Neuronal stem cell (in vitro differentiated cells): ENCODE data around the gene RASSF5.

Experiments used
- DNase-seq: peaks from one replicate; pipeline ENCODE4 v3.0.0-alpha.2; 2013; ENCODE audit warnings: low spot score
- H2AFZ ChIP-seq: one replicate; pipeline ENCODE4 v1.6.1; 2013; ENCODE audit warnings: mild to moderate bottlenecking, low read length, inconsistent platforms
- H2AK5ac ChIP-seq: 2 replicates; pipeline ENCODE4 v1.6.1; 2013; ENCODE audit warnings: low read depth, mild to moderate bottlenecking, inconsistent platforms, low read length, moderate library complexity, mixed read lengths
- H2BK120ac ChIP-seq: 2 replicates; pipeline ENCODE4 v1.6.1; 2013; ENCODE audit warnings: low read depth, mild to moderate bottlenecking, inconsistent platforms, low read length, moderate library complexity, mixed read lengths
- H2BK12ac ChIP-seq: one replicate; pipeline ENCODE4 v1.6.1; 2013; ENCODE audit warnings: low read length, inconsistent platforms
- H2BK15ac ChIP-seq: 2 replicates; pipeline ENCODE4 v1.6.1; 2013; ENCODE audit warnings: mild to moderate bottlenecking, low read length, inconsistent platforms, mixed read lengths
- H2BK5ac ChIP-seq: one replicate; pipeline ENCODE4 v1.6.1; 2013; ENCODE audit warnings: inconsistent platforms, mild to moderate bottlenecking, low read length, moderate library complexity
- H3K14ac ChIP-seq: one replicate; pipeline ENCODE4 v1.6.1; 2013; ENCODE audit warnings: low read length, inconsistent platforms
- H3K18ac ChIP-seq: 2 replicates; pipeline ENCODE4 v1.6.1; 2013; ENCODE audit warnings: low read length, inconsistent platforms
- H3K23ac ChIP-seq: 2 replicates; pipeline ENCODE4 v1.6.1; 2013; ENCODE audit warnings: low read depth, mild to moderate bottlenecking, mixed read lengths, low read length, inconsistent platforms; ENCODE audit not compliant: poor library complexity
- H3K27ac ChIP-seq: replicated peaks from 3 replicates; pipeline ENCODE4 v1.5.1; 2013; ENCODE audit warnings: low read length, inconsistent platforms
- H3K27me3 ChIP-seq, 3 experiments: 2 replicates each; pipeline ENCODE4 v1.6.1; 2013; ENCODE audit warnings: low read length in 3 of 3, mild to moderate bottlenecking in 2 of 3, inconsistent platforms in 1 of 3, low read depth in 1 of 3, mixed read lengths in 1 of 3, moderate library complexity in 1 of 3; ENCODE audit not compliant: control insufficient read depth in 3 of 3, insufficient read depth in 3 of 3
- H3K36me3 ChIP-seq, 2 donors: replicated peaks in 1 of 2; 2 replicates each; pipeline ENCODE4 v1.6.1; 2013; ENCODE audit warnings: low read length in 2 of 2; ENCODE audit not compliant: control insufficient read depth in 2 of 2, insufficient read depth in 2 of 2
- H3K4ac ChIP-seq: 2 replicates; pipeline ENCODE4 v1.6.1; 2013; ENCODE audit warnings: inconsistent platforms, mild to moderate bottlenecking, low read length, moderate library complexity
- H3K4me1 ChIP-seq, 2 donors: 1 replicate in 1 of 2; 2 replicates in 1 of 2; pipeline ENCODE4 v1.6.1; 2013; ENCODE audit warnings: low read length in 2 of 2, low read depth in 1 of 2; ENCODE audit not compliant: control insufficient read depth in 2 of 2, insufficient read depth in 1 of 2
- H3K4me2 ChIP-seq: one replicate; pipeline ENCODE4 v1.6.1; 2013; ENCODE audit warnings: mild to moderate bottlenecking, low read length, inconsistent platforms; ENCODE audit not compliant: insufficient read depth, poor library complexity, severe bottlenecking
- H3K4me3 ChIP-seq, 2 donors: 2 replicates each; pipeline ENCODE4 v1.5.1; 2013; ENCODE audit warnings: low read length in 2 of 2, mild to moderate bottlenecking in 2 of 2, inconsistent platforms in 1 of 2, moderate library complexity in 1 of 2
- H3K79me1 ChIP-seq: one replicate; pipeline ENCODE4 v1.6.1; 2013; ENCODE audit warnings: low read depth, mild to moderate bottlenecking, inconsistent platforms, low read length, moderate library complexity
- H3K9ac ChIP-seq: one replicate; pipeline ENCODE4 v1.6.1; 2013; ENCODE audit warnings: mild to moderate bottlenecking, low read depth, low read length, inconsistent platforms; ENCODE audit not compliant: poor library complexity
- H3K9me3 ChIP-seq, 2 donors: replicated peaks in 1 of 2; 2 replicates each; pipeline versions ENCODE3 to v1.6.1; 2013; ENCODE audit warnings: low read length in 2 of 2, mild to moderate bottlenecking in 2 of 2, inconsistent platforms in 1 of 2, low read depth in 1 of 2, mixed read lengths in 1 of 2, moderate library complexity in 1 of 2; ENCODE audit not compliant: control insufficient read depth in 2 of 2, insufficient read depth in 1 of 2
- H4K8ac ChIP-seq: one replicate; pipeline ENCODE4 v1.6.1; 2013; ENCODE audit warnings: low read depth, mild to moderate bottlenecking, inconsistent platforms, low read length, moderate library complexity
- H4K91ac ChIP-seq: one replicate; pipeline ENCODE4 v1.6.1; 2013; ENCODE audit warnings: low read length, low read depth, mild to moderate bottlenecking, inconsistent platforms; ENCODE audit not compliant: poor library complexity
- WGBS, 2 donors: extraction: QIAGEN DNeasy Blood & Tissue Kit; methylation state at CpG; one replicate each; pipeline ENCODE4 v1.1.7; 2013; ENCODE audit warnings: missing lambda C conversion rate in 2 of 2, mixed read lengths in 1 of 2; ENCODE audit not compliant: insufficient read length in 2 of 2, insufficient replicate concordance in 1 of 2; ENCODE audit errors: extremely low coverage in 2 of 2; 5-methylcytosine and 5-hydroxymethylcytosine counted together

RASSF5 gene

DNA sequence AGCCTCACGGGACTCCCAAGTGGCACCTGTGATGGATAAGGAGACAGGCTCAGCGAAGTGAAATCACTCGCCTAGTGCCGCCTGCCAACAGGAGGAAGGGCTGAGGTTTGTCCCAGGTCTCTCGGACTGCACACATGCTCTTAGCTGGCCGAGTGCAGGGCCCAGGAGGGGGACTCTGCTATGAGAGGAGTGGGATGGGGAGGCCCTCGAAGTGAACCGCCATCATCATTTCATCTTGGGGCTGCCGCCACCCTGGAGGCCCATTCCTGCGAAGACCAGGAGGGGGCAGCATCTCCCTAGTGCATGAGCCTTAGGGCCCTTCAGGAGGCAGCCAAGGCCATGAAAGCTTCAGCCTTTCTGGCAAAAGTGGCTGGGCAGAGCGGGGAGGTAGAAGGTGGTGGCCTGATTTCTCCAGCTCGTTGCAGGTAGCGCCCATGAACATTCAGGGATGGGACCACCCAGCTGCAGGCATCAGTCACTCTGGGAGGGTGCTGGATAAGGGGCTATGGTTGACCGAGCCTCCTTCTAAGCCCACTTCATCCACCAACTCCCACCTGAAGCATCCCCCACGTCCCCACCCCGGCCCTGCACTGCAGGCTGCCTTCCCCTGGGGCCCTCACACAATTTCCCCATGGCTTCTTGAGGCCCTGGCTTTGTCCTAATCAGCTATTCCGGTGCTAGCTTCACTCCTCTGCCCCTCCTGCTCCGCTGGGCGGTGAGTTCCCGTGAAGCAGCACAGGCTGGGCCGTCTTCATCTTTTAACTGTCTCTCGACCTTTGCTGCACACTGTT lies 17.2 kb upstream of the RASSF5 start:
- H3K18ac ChIP-seq, result peak overlapping the region; percentile 58

DNA sequence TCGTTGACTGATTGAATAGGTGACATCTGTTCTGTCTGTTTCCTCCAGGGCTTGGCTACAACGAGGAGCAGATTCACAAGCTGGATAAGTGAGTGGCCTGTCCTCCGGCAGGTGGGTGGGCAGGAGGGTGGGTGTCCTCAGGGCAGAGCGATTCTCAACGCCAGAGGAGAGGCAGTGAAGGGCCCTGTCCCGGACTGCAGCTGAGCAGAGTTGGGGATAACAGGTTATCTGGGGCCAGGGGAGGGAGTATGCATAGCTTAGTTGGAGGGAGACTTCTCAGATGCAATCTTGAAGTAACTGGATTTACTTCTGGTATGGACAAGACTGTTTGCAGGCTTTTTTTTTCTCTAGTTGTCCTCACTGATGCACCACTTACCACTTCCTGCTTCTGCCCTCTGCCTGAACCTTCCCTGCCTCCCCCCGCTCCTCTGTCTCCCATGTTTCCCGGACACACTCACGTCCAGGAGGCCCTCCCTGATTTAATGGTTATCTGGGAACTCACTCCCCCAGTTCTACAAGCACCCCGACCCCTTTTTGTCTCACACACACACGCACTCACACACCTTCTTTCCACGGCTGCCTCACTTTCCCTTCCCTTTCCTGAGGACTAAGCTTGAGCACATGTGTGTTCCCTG lies 16.4 kb upstream of the RASSF5 start:
- Histone ChIP-seq H4K8ac (peak overlapping the region; percentile 68), H3K4me1 (peaks cover 2% of the 10 kb centered on the region in 2 donors), H3K27ac (no peak overlapping the region), H3K18ac (no peak overlapping the region), H4K91ac (no peak overlapping the region), H2BK12ac (no peak overlapping the region), H2BK120ac (no peak overlapping the region), H3K36me3 (peaks cover 0 to 9% of the 10 kb centered on the region in 2 donors), H3K79me1 (no peaks in the 10 kb centered on the region), H2BK15ac (peak overlapping the region; percentile 66), H3K4ac (no peak overlapping the region), H3K14ac (peak overlapping the region; percentile 75), H3K27me3 (no peaks in the 10 kb centered on the region), H3K9ac (peak overlapping the region; percentile 30), H2AK5ac (peak overlapping the region; percentile 34), H3K23ac (peak overlapping the region; percentile 6), H3K9me3 (no peaks in the 10 kb centered on the region), H3K4me3 (no peak overlapping the region), H2BK5ac (no peak overlapping the region), H2AFZ (no peak overlapping the region), H3K4me2 (no peak overlapping the region)
- no peak for DNase-seq
- no CpG with 5 or more reads among the region's 12 CpGs for WGBS, 2 donors

More for the DNA sequence above, 17.2 kb upstream of the RASSF5 start:
- Histone ChIP-seq H3K4me3 (no peak overlapping the region), H4K8ac (peak overlapping the region; percentile 68), H3K27me3 (no peaks in the 10 kb centered on the region), H3K36me3 (peaks cover 0 to 9% of the 10 kb centered on the region in 2 donors), H3K14ac (peak overlapping the region; percentile 75), H3K27ac (no peak overlapping the region), H3K4ac (no peak overlapping the region), H2BK5ac (no peak overlapping the region), H2AK5ac (peak overlapping the region; percentile 34), H3K9ac (no peak overlapping the region), H3K4me2 (no peak overlapping the region), H2BK12ac (no peak overlapping the region), H3K79me1 (no peaks in the 10 kb centered on the region), H3K9me3 (no peaks in the 10 kb centered on the region), H3K4me1 (peaks cover 2% of the 10 kb centered on the region in 2 donors), H2BK15ac (peak overlapping the region; percentile 66), H2BK120ac (no peak overlapping the region), H4K91ac (no peak overlapping the region), H3K23ac (peak overlapping the region; percentile 6), H2AFZ (peak overlapping the region; percentile 85)
- WGBS, 2 donors, result no CpG with 5 or more reads among the region's 22 CpGs
- DNase-seq, result peak; percentile 76

DNA sequence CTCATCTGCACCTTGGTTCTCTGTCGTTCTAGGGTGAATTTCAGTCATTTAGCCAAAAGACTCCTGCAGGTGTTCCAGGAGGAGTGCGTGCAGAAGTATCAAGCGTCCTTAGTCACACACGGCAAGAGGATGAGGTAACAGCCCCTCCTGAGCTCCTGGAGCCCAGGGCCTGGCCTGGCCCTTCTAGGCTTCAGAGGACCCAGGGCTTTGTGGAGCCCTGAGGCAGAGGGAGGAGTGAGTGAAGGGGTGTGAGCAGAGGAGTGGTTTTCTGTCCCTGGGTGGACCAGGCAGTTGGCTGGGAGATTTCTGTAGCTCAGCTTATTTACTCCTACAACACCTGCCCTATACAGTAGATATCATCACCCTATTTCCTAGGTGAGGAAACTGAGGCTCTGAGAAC lies 15.7 kb upstream of the RASSF5 start:
- H3K27ac ChIP-seq, result no peak overlapping the region
- no peak overlapping the region for H2AFZ ChIP-seq
- H3K9ac ChIP-seq, result no peak overlapping the region
- H4K8ac ChIP-seq, result no peak overlapping the region
- peaks cover 2% of the 10 kb centered on the region in 2 donors for H3K4me1 ChIP-seq
- DNase-seq, result no peak
- H2BK120ac ChIP-seq, result no peak overlapping the region
- H3K4me2 ChIP-seq, result no peak overlapping the region
- no peaks in the 10 kb centered on the region for H3K79me1 ChIP-seq
- H4K91ac ChIP-seq, result no peak overlapping the region
- H2AK5ac ChIP-seq, result no peak overlapping the region
- no peak overlapping the region for H2BK5ac ChIP-seq
- H3K9me3 ChIP-seq, result no peaks in the 10 kb centered on the region
- H3K4ac ChIP-seq, result no peak overlapping the region
- no peaks in the 10 kb centered on the region for H3K27me3 ChIP-seq
- H3K36me3 ChIP-seq, result peaks cover 0 to 9% of the 10 kb centered on the region in 2 donors
- H2BK12ac ChIP-seq, result no peak overlapping the region
- no peak overlapping the region for H3K14ac ChIP-seq
- no peak overlapping the region for H3K23ac ChIP-seq
- no peak overlapping the region for H3K4me3 ChIP-seq
- H3K18ac ChIP-seq, result no peak overlapping the region
- H2BK15ac ChIP-seq, result no peak overlapping the region
- no CpG with 5 or more reads among the region's 4 CpGs for WGBS, 2 donors

DNA sequence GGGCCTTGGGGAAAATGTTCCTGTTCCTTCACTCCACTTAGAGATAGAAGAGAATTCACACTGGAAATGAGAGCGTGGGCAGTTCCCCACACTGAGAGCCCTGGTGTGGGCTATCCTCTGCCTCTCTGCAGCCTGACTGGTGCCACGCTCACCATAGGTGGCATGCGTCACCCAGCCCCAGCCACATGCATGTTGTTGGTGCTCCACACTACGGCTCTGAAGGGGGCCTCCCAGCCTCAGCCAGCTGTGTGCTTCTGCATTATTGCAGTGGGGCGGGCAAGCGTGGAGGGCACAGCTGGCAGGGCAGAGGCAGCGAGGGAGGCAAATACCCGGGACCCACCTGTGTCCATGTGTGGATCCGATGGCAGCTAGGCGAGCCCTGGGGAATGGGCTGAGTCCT lies 14.7 kb upstream of the RASSF5 start:
- Histone ChIP-seq H2AK5ac (peak overlapping the region; percentile 78), H3K4me1 (peaks cover 2% of the 10 kb centered on the region in 2 donors), H2AFZ (no peak overlapping the region), H3K23ac (peak overlapping the region; percentile 74), H3K27ac (no peak overlapping the region), H3K14ac (peak overlapping the region; percentile 43), H3K9me3 (no peaks in the 10 kb centered on the region), H3K4me2 (no peak overlapping the region), H4K91ac (no peak overlapping the region), H2BK5ac (no peak overlapping the region), H2BK15ac (no peak overlapping the region), H3K18ac (peak overlapping the region; percentile 71), H3K4me3 (no peak overlapping the region), H3K79me1 (peaks cover 2% of the 10 kb centered on the region), H2BK12ac (no peak overlapping the region), H4K8ac (no peak overlapping the region), H3K9ac (peak overlapping the region; percentile 36), H2BK120ac (no peak overlapping the region), H3K27me3 (no peaks in the 10 kb centered on the region), H3K4ac (no peak overlapping the region), H3K36me3 (peaks cover 0 to 9% of the 10 kb centered on the region in 2 donors)
- WGBS, 2 donors, result no CpG with 5 or more reads among the region's 10 CpGs
- DNase-seq, result no peak
